ENCODE measurements around the gene ATF7IP2. TPM values are rescaled to one million over a fixed set of nuclear protein-coding genes. Genes with fewer than 3 reads are reported as not detected.

The ATF7IP2 gene
- total and polyA plus RNA-seq, 9 of the 15 experiments (the other 6 are each of a cell fraction or from before 2014, with no cell fraction given): 131 to 515 (median 196) TPM

GRCh38 chr16:10419701-10420100 lies 33.8 kb downstream of the ATF7IP2 start:
- Histone ChIP-seq H3K4me3 (no peak overlapping the region), H3K27ac (ENCODE audit: extremely low read depth, low read depth, low read length) (no peak overlapping the region), H2AFZ (ENCODE audit: low read depth, low read length) (no peak overlapping the region), H3K27me3 (ENCODE audit: control insufficient read depth in 2 of 2, insufficient read depth in 2 of 2, low read length in 2 of 2) (no peaks in the 10 kb centered on the region), H3K9ac (ENCODE audit: insufficient read depth in 1 of 2, low read depth in 2 of 2, low read length in 2 of 2) (no peak overlapping the region), H3K4me1 (replicated peaks in 1 of 2; ENCODE audit: control insufficient read depth in 2 of 2, insufficient read depth in 2 of 2, low read length in 2 of 2) (no peaks in the 10 kb centered on the region), H3K4me2 (ENCODE audit: insufficient read depth, low read length) (no peak overlapping the region), H3K79me2 (ENCODE audit: control insufficient read depth, insufficient read depth, low read length) (peaks cover 11% of the 10 kb centered on the region; the same call in 2 of the 3 replicates), H3K36me3 (ENCODE audit: control insufficient read depth, insufficient read depth, low read length) (peaks cover 43% of the 10 kb centered on the region), H4K20me1 (replicated peaks; ENCODE audit: control insufficient read depth, insufficient read depth, low read length) (no peaks in the 10 kb centered on the region), H3K9me1 (ENCODE audit: control insufficient read depth, insufficient read depth, low read length) (no peaks in the 10 kb centered on the region), H3K9me3 (replicated peaks; ENCODE audit: control insufficient read depth, insufficient read depth, low read depth, low read length) (peaks cover 38% of the 10 kb centered on the region)
- WGBS (ENCODE audit: insufficient coverage, low coverage, missing lambda C conversion rate): 94% methylated on average over 3 of the region's 3 CpGs
- in situ Hi-C loops (cut with MboI): no loop called here
- no TSS peak for BruUV-seq (replicated peaks)
- DNase-seq (ENCODE audit: extremely low read depth in 1 of 4, low spot score in 3 of 4): no peak
- intact Hi-C loops (cut with micrococcal nuclease): no loop called here
- no peak for ATAC-seq
- TF ChIP-seq ZNF239 (CRISPR knock-in tag; IDR thresholded peaks at IDR 0.05) (no peak), ZKSCAN8 (CRISPR knock-in tag; IDR thresholded peaks at IDR 0.05) (no peak), RCOR1 (IDR thresholded peaks at IDR 0.05; ENCODE audit: borderline replicate concordance in 1 of 2, low read depth in 2 of 2, low read length in 2 of 2) (no peak), GTF2B (IDR thresholded peaks at IDR 0.05; ENCODE audit: extremely low read depth, insufficient read length) (no peak), ZNF184 (CRISPR knock-in tag; IDR thresholded peaks at IDR 0.05) (no peak), TFAP4 (CRISPR knock-in tag; IDR thresholded peaks at IDR 0.05; ENCODE audit: borderline replicate concordance) (no peak), ZNF280A (IDR thresholded peaks at IDR 0.05; ENCODE audit: low read depth, partially characterized antibody) (no peak), POLR3G (IDR thresholded peaks at IDR 0.05; ENCODE audit: extremely low read depth, insufficient read length, insufficient replicate concordance) (no peak), VEZF1 (CRISPR knock-in tag; IDR thresholded peaks at IDR 0.05) (no peak), PRMT5 (CRISPR knock-in tag; IDR thresholded peaks at IDR 0.05) (no peak)
- ChIA-PET POLR2A (no interaction called here), CTCF (ENCODE audit: low intra/inter-chr PET ratio) (no interaction called here)
- no peak for FAIRE-seq
